SK-N-SH treated with all-trans-retinoic acid at 6 μM for 48 hours (cell line): ENCODE data around the gene MINK1.

Experiments
- ARNTL ChIP-seq: fragments of 450-650 bp; formaldehyde crosslinking; IDR thresholded peaks from 2 replicates; pipeline ENCODE4 v1.5.0; 2020; ENCODE audit warnings: low read depth, mild to moderate bottlenecking, moderate library complexity, borderline replicate concordance
- CREB5 ChIP-seq: fragments of 250-450 bp; sonication (Bioruptor Pico); IDR thresholded peaks from 2 replicates; pipeline ENCODE4 v1.5.1; 2020; ENCODE audit warnings: low read depth, mild to moderate bottlenecking, moderate library complexity
- CSRNP3 ChIP-seq: fragments of 250-450 bp; sonication (Bioruptor Pico); IDR thresholded peaks from 2 replicates; pipeline ENCODE4 v1.5.1; 2021; ENCODE audit warnings: mild to moderate bottlenecking, moderate library complexity
- ESRRG ChIP-seq: fragments of 250-450 bp; sonication (Bioruptor Pico); IDR thresholded peaks from 2 replicates; pipeline ENCODE4 v1.6.1; 2021; ENCODE audit warnings: mild to moderate bottlenecking
- ISL1 ChIP-seq: fragments of 250-450 bp; sonication (Bioruptor Pico); IDR thresholded peaks from 2 replicates; pipeline ENCODE4 v2.1.2; 2022; ENCODE audit warnings: mild to moderate bottlenecking, moderate library complexity
- PATZ1 ChIP-seq: fragments of 250-450 bp; sonication (Bioruptor Pico); IDR thresholded peaks from 2 replicates; pipeline ENCODE4 v1.8.0; 2020; ENCODE audit warnings: mild to moderate bottlenecking, moderate library complexity, borderline replicate concordance
- RARB ChIP-seq: fragments of 250-450 bp; sonication (Bioruptor Pico); IDR thresholded peaks from 2 replicates; pipeline ENCODE4 v1.8.0; 2021; ENCODE audit warnings: mild to moderate bottlenecking, moderate library complexity
- TSHZ2 ChIP-seq: fragments of 250-450 bp; sonication (Bioruptor Pico); IDR thresholded peaks from 2 replicates; pipeline ENCODE4 v1.5.0; 2020; ENCODE audit warnings: mild to moderate bottlenecking, moderate library complexity
- ZFP30 ChIP-seq: fragments of 450-650 bp; formaldehyde crosslinking; IDR thresholded peaks from 2 replicates; pipeline ENCODE4 v1.5.0; 2022; ENCODE audit warnings: mild to moderate bottlenecking, moderate library complexity
- ZNF565 ChIP-seq: fragments of 450-650 bp; formaldehyde crosslinking; conservative IDR thresholded peaks from 2 replicates; pipeline ENCODE4 v1.5.0; 2020; ENCODE audit warnings: low read depth, mild to moderate bottlenecking, moderate library complexity
- ZNF70 ChIP-seq: fragments of 450-650 bp; formaldehyde crosslinking; IDR thresholded peaks from 2 replicates; pipeline ENCODE4 v1.5.0; 2020; ENCODE audit warnings: mild to moderate bottlenecking, moderate library complexity
- ZNF8 ChIP-seq: fragments of 450-650 bp; formaldehyde crosslinking; IDR thresholded peaks from 2 replicates; pipeline ENCODE4 v1.5.0; 2020; ENCODE audit warnings: mild to moderate bottlenecking, moderate library complexity

GRCh38 chr17:4901108-4901647 is 68.0 kb downstream of the MINK1 start:
- TF ChIP-seq CSRNP3 (CRISPR knock-in tag): no peak
- no peak for TF ChIP-seq ZNF70 (CRISPR knock-in tag)
- no peak for TF ChIP-seq RARB (CRISPR knock-in tag)
- TF ChIP-seq PATZ1 (CRISPR knock-in tag): no peak
- TF ChIP-seq ISL1 (CRISPR knock-in tag): no peak
- TF ChIP-seq ESRRG (CRISPR knock-in tag): no peak
- no peak for TF ChIP-seq ZFP30 (CRISPR knock-in tag)
- TF ChIP-seq CREB5: no peak
- TF ChIP-seq TSHZ2 (CRISPR knock-in tag): no peak
- no peak for TF ChIP-seq ARNTL (CRISPR knock-in tag)
- TF ChIP-seq ZNF565 (CRISPR knock-in tag): no peak
- no peak for TF ChIP-seq ZNF8 (CRISPR knock-in tag)
